HEK293T (cell line): ENCODE results near the gene WWOX.

Source experiments
- CTCF ChIA-PET: fragments of 350-600 bp; formaldehyde crosslinking; extraction: SDS; loops from one replicate; lab custom pipeline; 2021; ENCODE audit warnings: antibody characterized with exemption, inconsistent platforms; lab: Yijun Ruan, JAX
- POLR2A ChIA-PET: fragments of 350-600 bp; formaldehyde crosslinking; extraction: SDS; loops from one replicate; lab custom pipeline; 2020; ENCODE audit warnings: antibody characterized with exemption, inconsistent platforms; lab: Yijun Ruan, JAX
- DNase-seq: peaks from one replicate; pipeline ENCODE4 v3.0.0; 2012; ENCODE audit warnings: mixed read lengths; ENCODE audit errors: extremely low spot score
- ARNT ChIP-seq: fragments of 450-650 bp; IDR thresholded peaks from 2 replicates; pipeline ENCODE4 v1.6.1; 2017; ENCODE audit warnings: mild to moderate bottlenecking
- BHLHE40 ChIP-seq: fragments of 450-650 bp; IDR thresholded peaks from 2 replicates; pipeline ENCODE4 v1.6.1; 2016; ENCODE audit warnings: mild to moderate bottlenecking, moderate library complexity, borderline replicate concordance
- CTBP1 ChIP-seq: fragments of 450-650 bp; IDR thresholded peaks from 2 replicates; pipeline ENCODE4 v1.6.1; 2016; ENCODE audit warnings: borderline replicate concordance
- ELF4 ChIP-seq: fragments of 450-650 bp; IDR thresholded peaks from 2 replicates; pipeline ENCODE4 v1.6.1; 2017; ENCODE audit warnings: antibody characterized with exemption
- FOXA1 ChIP-seq: fragments of 450-650 bp; IDR thresholded peaks from 2 replicates; pipeline ENCODE4 v1.6.1; 2016; ENCODE audit warnings: mild to moderate bottlenecking
- FOXK2 ChIP-seq: fragments of 450-650 bp; IDR thresholded peaks from 2 replicates; pipeline ENCODE4 v1.6.1; 2016; ENCODE audit warnings: mild to moderate bottlenecking
- FOXM1 ChIP-seq: fragments of 450-650 bp; IDR thresholded peaks from 2 replicates; pipeline ENCODE4 v1.6.1; 2017; ENCODE audit warnings: mild to moderate bottlenecking, borderline replicate concordance
- HDGF ChIP-seq: fragments of 450-650 bp; IDR thresholded peaks from 2 replicates; pipeline ENCODE4 v1.6.1; 2017; ENCODE audit warnings: antibody characterized with exemption, borderline replicate concordance
- L3MBTL2 ChIP-seq: fragments of 450-650 bp; conservative IDR thresholded peaks from 2 replicates; pipeline ENCODE4 v1.6.1; 2016; ENCODE audit warnings: mild to moderate bottlenecking
- LEF1 ChIP-seq: fragments of 450-650 bp; IDR thresholded peaks from 2 replicates; pipeline ENCODE4 v1.6.1; 2017; ENCODE audit warnings: mild to moderate bottlenecking, borderline replicate concordance
- NFRKB ChIP-seq: fragments of 450-650 bp; IDR thresholded peaks from 2 replicates; pipeline ENCODE4 v1.6.1; 2016; ENCODE audit warnings: mild to moderate bottlenecking, moderate library complexity
- PKNOX1 ChIP-seq: fragments of 450-650 bp; IDR thresholded peaks from 2 replicates; pipeline ENCODE4 v1.6.1; 2016
- SP1 ChIP-seq: fragments of 450-650 bp; IDR thresholded peaks from 2 replicates; pipeline ENCODE4 v1.6.1; 2017
- SUZ12 ChIP-seq: fragments of 450-650 bp; IDR thresholded peaks from 2 replicates; pipeline ENCODE4 v1.6.1; 2016; ENCODE audit warnings: mild to moderate bottlenecking
- TARDBP ChIP-seq: fragments of 450-650 bp; IDR thresholded peaks from 2 replicates; pipeline ENCODE4 v1.6.1; 2016
- ZNF384 ChIP-seq: fragments of 450-650 bp; IDR thresholded peaks from 2 replicates; pipeline ENCODE4 v1.6.1; 2016

Gene WWOX

DNA sequence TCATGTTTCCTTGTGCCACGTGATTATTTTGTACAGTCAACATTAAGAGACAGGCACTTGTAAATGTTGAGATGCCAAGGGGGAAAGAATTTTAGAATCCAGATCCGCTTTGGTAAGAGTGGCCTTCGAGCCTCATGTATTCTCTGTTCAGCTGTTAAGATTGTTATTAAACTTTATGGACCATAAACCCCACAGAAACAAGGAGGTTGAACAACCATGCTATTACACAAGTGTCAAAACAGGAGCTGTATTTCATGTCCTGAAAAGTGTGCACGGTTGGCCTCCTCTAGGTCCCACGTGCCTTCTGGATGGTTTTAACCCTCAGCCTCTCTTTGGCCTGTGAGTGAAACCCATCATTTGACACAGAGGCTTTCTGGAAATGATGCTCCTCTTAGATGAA lies 809.8 kb downstream of the WWOX start:
- ChIA-PET CTCF (interaction anchor here (0.9 kb wide), 1 partner anchor 17 kb away, joined by 3 read pairs; no protein-coding TSS in a partner anchor), POLR2A (no interaction called here)
- no peak for TF ChIP-seq SP1
- no peak for TF ChIP-seq CTBP1
- TF ChIP-seq ELF4: no peak
- TF ChIP-seq FOXM1: no peak
- no peak for TF ChIP-seq TARDBP
- no peak for TF ChIP-seq SUZ12
- no peak for TF ChIP-seq NFRKB
- no peak for TF ChIP-seq BHLHE40
- TF ChIP-seq PKNOX1: no peak
- TF ChIP-seq FOXK2: no peak
- TF ChIP-seq LEF1: no peak
- no peak for TF ChIP-seq ARNT
- no peak for TF ChIP-seq FOXA1
- no peak for DNase-seq

- CTCF ChIA-PET: interaction anchor here (0.7 kb wide), 1 partner anchor 110 kb away, joined by 4 read pairs; no protein-coding TSS in a partner anchor
- TF ChIP-seq NFRKB (no peak), ELF4 (no peak), BHLHE40 (no peak), HDGF (no peak), ZNF384 (no peak), ARNT (no peak), PKNOX1 (no peak), TARDBP (no peak), FOXM1 (no peak), FOXA1 (no peak), SP1 (no peak)
- no peak for DNase-seq
- POLR2A ChIA-PET: no interaction called here
Measured at GRCh38 chr16:78915811-78916345, 816.4 kb downstream of the WWOX start.

DNA sequence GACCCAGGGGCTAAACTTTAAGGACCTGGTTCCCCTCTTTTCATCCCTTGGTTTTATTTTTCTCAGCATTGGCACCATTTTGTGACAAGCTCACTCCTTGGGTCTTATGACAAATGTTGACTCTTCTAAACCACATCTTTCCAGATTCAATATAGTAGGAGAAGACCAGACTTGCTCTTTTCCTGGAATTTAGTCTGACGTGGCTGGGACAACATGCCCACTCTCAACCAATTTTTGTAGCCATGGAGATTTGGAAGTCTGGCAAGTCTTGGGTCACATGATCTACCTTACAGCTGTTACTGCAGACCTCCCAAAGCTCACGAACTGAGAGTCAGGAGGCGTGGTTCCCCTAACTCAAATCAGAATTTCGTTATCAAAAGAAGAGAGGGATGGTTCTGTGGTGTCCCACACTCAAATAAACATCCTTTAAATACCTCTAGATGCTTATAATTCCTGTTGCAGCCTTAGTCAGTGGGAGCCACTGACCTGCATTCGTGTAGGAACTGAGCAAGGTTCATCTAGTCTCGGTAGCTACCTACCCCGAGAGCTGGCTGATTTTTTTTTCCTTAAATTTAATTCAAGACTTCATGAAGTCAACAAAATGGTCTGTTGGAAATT lies 817.6 kb downstream of the WWOX start:
- TF ChIP-seq ZNF384: no peak
- no peak for TF ChIP-seq L3MBTL2
- no peak for TF ChIP-seq FOXK2
- TF ChIP-seq ELF4: no peak
- TF ChIP-seq SUZ12: no peak
- no peak for TF ChIP-seq FOXM1
- TF ChIP-seq ARNT: no peak
- TF ChIP-seq NFRKB: no peak
- no peak for TF ChIP-seq HDGF
- no peak for TF ChIP-seq CTBP1
- no peak for TF ChIP-seq BHLHE40
- TF ChIP-seq PKNOX1: no peak
- ChIA-PET POLR2A (no interaction called here), CTCF (interaction anchor here (0.6 kb wide), 1 partner anchor 104 kb away, joined by 3 read pairs; no protein-coding TSS in a partner anchor)
- no peak for DNase-seq

DNA sequence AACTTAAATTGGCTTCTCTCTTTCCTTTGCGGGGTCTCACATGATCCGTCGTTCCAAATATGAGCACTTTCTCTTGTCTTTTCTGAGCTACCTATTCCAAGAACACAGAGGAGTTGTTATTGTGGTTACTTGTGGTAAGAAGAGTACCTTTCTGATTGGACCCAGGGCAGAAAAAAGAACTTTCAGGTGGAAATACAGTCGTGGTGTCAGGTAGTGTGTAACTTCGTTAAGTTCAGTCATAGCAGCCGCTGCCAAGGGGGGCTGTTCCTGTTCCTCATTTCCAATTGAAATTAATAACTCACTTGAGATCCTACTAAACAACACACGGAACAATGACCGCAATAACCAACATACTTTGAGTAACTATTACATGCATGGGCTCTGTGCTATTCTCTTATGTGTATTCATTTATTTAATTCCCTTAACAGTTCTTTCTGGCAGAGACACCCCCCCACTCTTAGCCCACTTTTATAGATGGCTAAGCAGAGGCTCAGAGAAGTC lies 819.4 kb downstream of the WWOX start:
- POLR2A ChIA-PET: no interaction called here
- no peak for DNase-seq
- TF ChIP-seq L3MBTL2: no peak
- TF ChIP-seq FOXK2: no peak
- no peak for TF ChIP-seq CTBP1
- CTCF ChIA-PET: no interaction called here

DNA sequence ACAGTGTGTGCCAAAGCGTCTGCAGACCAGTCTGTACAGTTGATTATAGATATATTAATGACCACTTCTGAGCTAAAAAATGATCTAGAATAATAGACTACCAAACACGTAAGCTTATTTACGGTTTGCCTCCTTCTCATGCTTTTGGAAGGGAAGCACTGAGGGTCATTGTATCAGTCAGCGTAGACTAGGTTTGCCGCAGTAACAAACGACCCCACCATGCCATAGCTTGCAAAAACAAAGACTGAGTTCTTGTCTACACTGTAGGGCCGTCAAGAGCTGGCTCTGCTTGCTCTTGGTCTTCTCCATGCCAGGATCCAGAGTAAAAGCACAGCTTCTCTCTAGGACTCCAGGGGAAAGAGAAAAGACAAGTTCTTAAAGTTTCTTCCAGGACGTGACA lies 820.4 kb downstream of the WWOX start:
- ChIA-PET POLR2A (no interaction called here), CTCF (no interaction called here)
- no peak for DNase-seq
- TF ChIP-seq FOXA1 (no peak), HDGF (no peak), L3MBTL2 (no peak), PKNOX1 (no peak), FOXM1 (no peak), TARDBP (no peak), NFRKB (no peak), ARNT (no peak), CTBP1 (no peak), ELF4 (no peak), SP1 (no peak), BHLHE40 (no peak), ZNF384 (no peak), LEF1 (no peak)
